Raji (cell line): ENCODE measurements around the gene RPRM.

Experiments used
- POLR2A ChIP-seq: IDR thresholded peaks from 2 replicates; pipeline ENCODE4 v1.6.1; 2011; ENCODE audit warnings: low read depth, low read length, control low read depth; ENCODE audit not compliant: insufficient read depth

RPRM gene

DNA sequence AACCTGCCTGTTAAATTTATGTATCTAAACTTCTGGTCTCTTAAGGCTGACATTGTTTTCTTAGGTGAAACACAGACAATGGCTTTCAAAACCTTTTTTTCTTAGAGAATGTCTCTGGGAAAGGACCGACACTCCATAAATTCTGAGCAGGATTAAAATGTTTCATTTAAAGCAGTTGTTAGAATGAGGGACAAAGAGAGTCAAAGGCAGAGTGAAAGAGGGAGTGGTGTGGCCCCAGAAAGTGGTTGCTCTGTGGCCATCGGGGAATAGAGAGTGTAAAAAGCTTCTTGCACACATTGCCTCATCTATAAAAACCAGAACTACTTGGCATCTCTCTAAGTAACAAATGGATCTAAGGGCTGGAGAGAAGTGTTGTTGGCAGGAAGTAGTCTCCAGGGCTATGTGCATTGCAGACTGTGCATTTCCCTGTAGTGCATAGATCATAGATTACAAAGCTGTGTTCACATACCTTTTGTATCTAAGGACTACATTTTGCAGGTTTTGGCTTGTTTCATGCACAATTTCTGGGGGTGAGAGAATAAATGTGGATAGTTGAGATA lies 3.6 kb downstream of the RPRM start:
- no peak for TF ChIP-seq POLR2A

DNA sequence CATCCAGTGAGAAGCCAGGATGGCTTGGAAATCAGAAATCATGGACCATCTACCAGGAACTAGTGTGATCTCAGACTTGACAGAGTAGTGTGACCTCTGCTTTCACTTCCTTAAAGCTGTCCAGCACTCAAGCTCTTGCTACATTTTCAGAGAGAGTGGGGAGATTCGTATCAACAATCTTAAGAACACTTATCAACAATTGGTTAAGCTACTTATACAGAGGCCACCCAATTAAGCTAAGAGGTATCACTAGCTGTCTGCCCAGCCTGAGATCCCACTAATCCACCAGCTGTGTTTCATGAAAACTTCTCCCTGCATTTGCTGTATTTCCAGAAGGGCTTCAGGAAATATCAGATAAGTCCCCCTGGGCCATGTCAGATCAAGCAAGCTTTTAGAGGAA lies 4.2 kb downstream of the RPRM start:
- no peak for TF ChIP-seq POLR2A

DNA sequence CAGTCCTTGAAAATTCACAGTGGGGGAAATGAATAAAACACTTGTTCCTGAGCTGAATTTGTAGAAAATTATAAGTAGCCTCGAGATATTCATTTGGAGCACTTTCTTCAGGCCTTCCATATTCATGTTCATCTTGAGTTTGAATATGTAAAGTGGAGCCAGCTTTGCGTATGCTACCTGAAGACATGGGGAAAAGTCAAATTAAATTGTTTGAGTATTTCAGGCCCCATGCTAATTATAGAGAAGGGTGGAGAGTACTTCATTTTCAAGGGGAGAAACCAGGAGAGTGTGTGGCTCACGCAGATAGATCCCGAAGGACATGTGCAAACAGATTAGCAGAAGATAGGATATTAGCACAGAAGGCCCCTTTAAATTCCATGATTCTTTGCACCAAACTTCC lies 7.7 kb downstream of the RPRM start:
- TF ChIP-seq POLR2A: no peak

DNA sequence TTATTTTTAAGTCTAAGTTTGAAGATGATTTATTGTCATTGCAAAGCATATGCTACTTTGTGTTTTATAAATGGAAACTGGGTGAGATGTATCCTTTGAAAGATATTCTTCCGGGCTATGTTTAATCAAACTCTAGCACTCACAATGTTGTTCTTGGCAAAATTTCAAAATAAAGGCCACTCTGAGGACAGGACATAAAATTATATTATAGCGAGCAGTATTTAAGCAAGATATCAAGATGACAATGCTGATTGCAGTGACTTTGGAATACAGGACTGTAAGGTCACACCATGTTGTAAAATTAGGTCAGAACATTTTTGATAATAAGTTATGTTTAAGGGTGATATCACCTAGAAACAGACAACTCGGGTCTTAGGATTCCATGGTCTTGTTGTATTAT lies 14.2 kb downstream of the RPRM start:
- no peak for TF ChIP-seq POLR2A

DNA sequence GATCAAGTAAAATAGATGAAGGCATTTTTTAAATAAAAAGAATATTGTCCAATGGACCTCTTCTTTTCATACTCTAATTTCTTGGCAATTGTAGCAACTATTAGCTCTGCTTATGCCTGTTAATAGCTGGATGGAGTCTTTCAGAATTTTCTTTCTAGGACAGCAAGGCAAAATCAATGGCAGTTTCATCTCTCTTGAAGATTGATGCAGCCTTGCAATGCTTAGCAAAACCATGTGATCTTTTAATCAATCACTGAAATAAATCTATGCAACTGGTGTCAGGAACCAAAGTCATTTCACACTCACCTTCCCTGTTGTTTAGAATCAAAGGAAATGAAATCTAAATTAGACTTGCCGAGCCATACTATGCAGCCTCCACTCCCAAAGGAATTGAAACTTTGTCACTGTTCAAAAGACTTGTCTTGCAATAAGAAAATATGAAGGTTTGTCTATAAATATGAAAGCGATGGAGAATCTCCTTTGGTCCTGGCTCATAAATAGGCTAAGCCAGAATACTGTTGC lies 16.2 kb downstream of the RPRM start:
- no peak for TF ChIP-seq POLR2A

DNA sequence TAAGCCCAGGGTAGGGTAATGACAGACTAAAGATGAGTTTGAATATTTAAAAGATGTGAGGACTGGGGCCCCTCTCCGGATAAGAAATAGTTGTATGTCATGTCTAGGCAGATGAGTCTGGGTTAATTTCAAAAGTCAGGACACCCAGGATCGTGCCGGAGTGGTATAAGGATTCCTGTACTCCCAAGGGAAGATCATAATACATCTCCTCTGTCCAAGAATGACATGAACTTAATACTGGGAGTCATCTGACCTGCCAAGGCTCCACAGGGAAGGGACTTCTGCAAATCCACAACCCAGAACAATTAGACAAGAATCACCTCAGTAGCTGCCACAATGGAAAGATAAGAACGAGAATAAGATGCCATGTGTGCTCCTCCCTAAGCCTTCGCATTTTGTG lies 17.1 kb downstream of the RPRM start:
- TF ChIP-seq POLR2A: no peak

DNA sequence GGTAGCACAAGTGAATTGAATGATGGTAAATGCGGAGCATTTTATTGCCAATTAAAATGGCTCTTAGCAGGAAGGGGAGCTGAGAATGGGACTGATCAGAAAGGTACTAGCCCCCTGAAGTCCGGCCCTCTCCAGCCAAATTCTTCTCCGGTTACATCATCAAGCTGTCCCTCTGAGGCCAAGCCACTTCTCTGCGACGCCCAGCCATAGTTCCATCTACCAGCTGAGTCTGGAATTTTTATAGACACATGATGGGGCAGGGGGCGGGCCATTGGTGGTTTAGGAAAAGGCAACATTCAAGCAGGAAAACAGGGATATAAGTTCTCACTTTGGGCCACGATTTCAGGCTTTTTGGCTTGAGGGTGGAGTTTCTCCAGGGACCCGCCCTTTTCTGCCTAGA lies 22.7 kb downstream of the RPRM start:
- no peak for TF ChIP-seq POLR2A

DNA sequence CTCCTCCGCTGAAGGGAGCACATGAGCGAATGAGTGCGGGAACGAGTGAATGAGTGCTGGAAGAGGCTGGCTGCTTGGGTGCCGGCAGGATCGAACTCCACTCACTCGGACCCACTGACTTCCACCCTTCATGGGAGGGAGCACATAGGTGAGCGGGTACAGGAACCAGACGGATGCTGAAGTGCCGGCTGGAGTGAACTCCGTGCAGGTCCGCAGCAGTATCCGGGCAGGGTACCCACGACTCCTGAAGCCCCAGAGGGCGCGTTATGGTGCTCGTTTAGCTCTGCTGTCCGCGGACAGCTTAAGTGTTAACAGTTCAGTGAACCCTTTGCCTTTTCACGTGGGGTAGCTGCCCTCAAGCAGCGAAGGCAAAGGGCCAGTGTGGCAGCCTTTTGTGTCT lies 23.2 kb downstream of the RPRM start:
- no peak for TF ChIP-seq POLR2A

DNA sequence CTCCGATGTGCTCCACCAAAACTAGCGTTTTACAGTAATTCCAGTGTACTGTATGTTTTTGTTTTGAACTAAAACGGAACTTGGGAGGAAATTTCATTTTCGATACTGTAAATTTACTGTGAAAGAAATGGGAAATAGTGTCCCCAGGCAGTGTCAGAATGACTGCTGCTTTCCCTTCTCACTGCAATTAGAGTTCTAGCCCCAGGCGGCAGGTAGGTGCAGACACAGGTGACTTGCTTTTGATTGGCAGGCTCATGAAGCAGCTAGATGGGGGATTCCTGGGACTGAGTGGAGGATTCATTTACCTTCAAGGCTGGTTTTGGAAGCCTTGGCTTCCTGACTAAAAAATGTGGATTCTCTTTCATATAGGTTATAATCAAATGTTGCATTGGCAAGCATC lies 27.0 kb downstream of the RPRM start:
- TF ChIP-seq POLR2A: no peak

DNA sequence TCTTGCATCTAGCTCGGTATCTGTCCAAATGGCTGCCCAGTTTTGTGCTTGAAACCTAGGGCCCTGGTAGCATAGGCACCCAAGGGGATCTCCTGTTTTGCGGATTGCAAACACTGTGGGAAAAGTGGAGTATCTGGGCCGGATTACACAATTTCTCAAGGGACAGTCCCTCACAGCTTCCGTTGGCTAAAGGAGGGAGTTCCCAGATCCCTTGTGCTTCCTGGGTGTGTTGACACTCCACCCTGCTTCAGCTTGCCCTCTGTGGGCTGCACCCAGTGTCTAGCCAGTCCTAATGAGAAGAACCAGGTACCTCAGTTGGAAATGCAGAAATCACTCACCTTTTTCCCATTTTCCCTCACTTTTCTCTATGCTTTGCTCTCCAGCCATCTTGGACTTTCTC lies 35.5 kb downstream of the RPRM start:
- no peak for TF ChIP-seq POLR2A

DNA sequence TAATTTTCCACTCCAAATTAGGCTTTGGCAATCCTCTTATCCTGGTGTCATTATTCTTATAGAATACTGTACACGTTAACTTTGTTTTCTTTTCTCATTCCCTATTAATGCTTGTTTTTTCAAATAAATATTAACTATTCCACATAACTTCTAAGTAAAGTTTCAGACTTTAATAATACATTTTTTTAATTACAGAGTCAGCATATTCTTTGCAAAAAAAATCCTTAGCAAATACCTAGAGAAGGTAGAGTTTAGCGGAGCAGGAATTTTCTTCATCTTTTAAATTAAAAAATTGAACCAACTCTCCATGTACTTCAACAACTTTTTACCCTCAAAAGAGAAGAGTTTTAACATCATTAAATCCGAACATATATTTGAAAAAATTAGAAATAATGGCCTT lies 45.2 kb downstream of the RPRM start:
- no peak for TF ChIP-seq POLR2A

DNA sequence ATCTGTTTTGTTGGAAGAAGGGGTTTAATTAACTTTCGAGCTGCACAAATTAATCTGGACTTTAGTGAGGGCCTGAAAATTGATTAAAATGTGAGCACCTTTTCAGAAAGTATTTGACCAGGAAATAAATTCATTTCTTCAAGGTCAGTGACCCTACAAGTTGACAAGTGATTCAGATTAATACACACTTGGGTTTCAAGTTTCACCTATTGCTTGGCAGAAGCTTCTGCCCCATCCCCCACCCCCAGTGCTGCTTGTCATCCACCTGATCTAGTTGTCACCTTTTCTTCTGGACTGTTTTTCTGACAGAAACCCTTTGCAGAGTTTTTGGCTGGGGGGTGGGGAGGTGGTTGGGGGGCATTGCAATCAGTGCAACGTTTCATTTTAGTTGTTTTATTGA lies 46.2 kb downstream of the RPRM start:
- no peak for TF ChIP-seq POLR2A

DNA sequence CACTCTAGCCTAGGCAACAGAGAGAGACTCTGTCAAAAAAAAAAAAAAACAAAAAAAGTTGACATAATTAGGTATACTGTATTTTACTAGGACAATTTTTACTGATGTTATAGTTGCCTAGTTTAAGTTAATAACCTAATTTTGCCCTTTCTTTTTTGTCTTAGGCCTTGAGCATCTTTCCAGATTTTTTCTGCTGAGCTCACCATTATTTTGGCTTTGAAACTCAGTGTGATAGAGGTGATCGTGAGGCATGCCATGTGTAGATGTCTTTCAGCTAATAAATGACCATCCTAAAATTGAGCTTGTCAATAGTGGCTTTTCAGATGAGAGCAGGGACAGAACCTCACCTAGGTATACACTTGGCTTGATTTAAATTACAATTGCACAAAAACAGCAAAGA lies 47.4 kb downstream of the RPRM start:
- TF ChIP-seq POLR2A: no peak
